Measurements from ENCODE around the gene VAV3.

Gene VAV3

GRCh38 chr1:107936498-107937481 is 28.2 kb downstream of the VAV3 start:
- peak; percentile 80 for DNase-seq (ENCODE audit: low read depth, low spot score)

- DNase-seq (ENCODE audit: low read depth, low spot score) = no peak
These were observed 29.4 kb downstream of the VAV3 start for GRCh38 chr1:107935396-107936064.

- no peak for DNase-seq (ENCODE audit: low read depth, low spot score)
These were observed 30.4 kb downstream of the VAV3 start for GRCh38 chr1:107934578-107934977.

DNA sequence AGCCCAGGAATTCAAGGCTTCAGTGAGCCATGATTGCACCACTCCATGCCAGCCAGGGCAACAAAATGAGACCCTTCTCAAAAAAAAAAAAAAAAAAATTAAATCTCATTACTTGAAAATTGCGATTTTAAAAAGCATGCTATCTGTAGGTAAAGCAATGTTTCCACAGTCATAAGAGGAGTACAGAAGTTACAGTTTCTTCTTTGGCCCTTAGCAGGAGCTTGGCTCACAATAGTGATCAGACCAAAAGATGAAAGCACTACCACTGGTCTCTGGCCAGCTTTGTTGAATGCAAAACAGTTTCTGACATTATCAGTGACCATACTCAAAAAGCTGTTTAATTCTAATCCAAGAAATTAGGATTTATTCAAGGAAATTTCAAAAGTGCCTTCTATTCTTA is 31.2 kb downstream of the VAV3 start:
- no peak for DNase-seq (ENCODE audit: low read depth, low spot score)

GRCh38 chr1:107930292-107930691 is 34.7 kb downstream of the VAV3 start:
- DNase-seq (ENCODE audit: low read depth, low spot score) = no peak

DNA sequence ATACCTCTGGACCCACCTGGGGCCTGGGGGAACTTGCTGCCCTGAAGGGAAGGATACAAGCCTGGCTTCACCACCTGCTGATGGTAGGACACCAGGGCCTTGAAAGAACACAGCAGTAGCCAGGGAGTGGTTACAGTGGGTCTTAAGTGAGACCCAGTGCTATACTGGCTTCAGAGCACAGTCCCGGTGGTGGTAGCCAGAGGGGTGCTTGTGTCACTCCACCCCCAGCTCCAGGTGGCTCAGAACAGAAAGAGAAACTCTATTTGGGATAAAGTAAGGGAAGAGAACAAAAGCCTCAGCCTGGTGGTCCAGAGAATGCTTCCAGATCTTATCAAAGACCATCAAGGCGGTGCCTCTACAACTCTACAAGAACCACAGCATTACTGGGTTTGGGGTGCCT is 37.2 kb downstream of the VAV3 start:
- no peak for DNase-seq (ENCODE audit: low read depth, low spot score)

DNA sequence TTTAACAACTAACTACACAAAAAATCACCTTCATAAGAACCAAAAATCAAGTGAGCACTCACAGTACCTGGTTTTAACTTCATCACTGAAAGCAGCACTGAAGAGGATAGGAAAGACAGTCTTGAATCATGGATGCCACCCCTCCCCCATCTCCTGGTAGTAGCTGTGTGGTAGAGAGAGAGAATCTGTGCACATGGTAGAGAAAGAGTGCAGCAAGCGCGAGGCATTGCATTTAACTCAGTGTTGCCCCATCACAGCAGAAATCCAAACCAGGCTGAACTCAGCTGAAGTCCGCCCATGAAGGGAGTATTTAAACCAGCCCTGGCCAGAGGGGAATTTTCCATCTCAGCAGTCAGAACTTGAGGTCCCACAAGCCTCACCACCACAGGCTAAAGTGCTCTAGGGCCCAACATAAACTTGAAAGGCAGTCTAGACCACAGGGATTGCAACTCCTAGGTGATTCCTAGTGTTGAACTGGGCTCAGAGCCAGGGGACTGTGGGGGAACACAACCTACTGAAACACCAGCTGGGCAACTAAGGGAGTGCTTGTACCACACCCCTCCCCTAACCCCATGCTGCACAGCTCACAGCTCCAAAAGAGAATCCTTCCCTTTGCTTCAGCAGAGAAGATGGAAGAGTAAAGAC is 38.4 kb downstream of the VAV3 start:
- no peak for DNase-seq (ENCODE audit: low read depth, low spot score)

GRCh38 chr1:107925565-107925964 is 39.4 kb downstream of the VAV3 start:
- no peak for DNase-seq (ENCODE audit: low read depth, low spot score)

- DNase-seq (ENCODE audit: low read depth, low spot score) = no peak
These were observed 44.0 kb downstream of the VAV3 start for GRCh38 chr1:107920999-107921398.

DNA sequence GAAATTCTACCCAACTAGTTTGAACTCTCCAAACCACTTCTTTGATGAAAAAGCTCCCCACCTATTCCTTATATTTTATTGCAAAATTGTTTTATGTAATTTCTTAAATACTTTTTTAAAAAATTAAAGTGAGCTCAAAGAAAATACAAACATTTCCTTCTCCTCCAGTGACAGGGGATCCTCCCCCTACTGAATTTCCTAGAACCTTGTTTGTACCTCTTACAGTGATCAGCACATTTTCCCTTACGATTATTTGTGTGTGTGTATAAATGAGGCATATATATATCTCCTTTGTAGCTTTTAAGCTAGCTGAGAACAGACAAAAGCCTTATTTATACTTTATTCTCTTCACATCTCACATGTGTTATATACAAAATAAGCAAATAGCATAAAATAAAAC is 44.4 kb downstream of the VAV3 start:
- no peak for DNase-seq (ENCODE audit: low read depth, low spot score)

DNA sequence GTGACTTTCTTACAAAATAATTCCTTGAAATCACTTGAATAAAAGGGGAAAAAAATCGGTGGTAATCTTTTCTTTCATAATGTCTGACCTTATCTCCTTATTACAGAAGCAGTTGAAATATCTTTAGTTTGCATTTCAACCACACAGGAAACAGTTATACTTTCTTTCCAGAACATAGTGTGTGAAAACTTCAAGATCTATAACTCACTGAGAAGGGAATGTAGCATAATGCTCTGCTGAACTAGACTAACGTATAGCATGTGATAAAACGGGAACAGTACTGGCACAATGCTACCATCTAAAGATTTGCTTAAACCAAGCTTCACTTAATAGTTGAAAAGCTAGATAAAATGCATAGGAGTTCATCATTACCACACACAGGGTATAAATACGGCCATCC is 45.0 kb downstream of the VAV3 start:
- DNase-seq (ENCODE audit: low read depth, low spot score) = no peak

- DNase-seq (ENCODE audit: low read depth, low spot score) = no peak
These were observed 50.7 kb downstream of the VAV3 start for GRCh38 chr1:107914119-107914765.

DNA sequence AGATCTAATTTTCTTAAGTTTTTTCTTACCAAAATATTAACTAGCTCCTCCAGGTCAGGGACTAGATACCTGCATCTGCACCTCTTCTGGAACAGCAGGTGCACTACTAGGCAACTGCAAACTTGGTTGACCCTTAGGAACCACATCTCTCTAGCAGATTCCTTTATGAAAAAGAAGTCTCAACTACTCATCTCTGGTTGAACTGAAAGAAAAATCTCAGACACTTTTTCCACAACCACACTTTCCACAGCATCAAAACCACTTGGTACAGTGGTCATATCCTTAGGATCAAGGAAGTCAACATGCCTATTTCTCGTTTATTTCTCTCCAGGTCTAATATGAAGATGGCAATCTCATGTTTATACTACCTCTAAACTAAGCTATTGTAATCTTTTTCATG is 52.3 kb downstream of the VAV3 start:
- no peak for DNase-seq (ENCODE audit: low read depth, low spot score)

DNA sequence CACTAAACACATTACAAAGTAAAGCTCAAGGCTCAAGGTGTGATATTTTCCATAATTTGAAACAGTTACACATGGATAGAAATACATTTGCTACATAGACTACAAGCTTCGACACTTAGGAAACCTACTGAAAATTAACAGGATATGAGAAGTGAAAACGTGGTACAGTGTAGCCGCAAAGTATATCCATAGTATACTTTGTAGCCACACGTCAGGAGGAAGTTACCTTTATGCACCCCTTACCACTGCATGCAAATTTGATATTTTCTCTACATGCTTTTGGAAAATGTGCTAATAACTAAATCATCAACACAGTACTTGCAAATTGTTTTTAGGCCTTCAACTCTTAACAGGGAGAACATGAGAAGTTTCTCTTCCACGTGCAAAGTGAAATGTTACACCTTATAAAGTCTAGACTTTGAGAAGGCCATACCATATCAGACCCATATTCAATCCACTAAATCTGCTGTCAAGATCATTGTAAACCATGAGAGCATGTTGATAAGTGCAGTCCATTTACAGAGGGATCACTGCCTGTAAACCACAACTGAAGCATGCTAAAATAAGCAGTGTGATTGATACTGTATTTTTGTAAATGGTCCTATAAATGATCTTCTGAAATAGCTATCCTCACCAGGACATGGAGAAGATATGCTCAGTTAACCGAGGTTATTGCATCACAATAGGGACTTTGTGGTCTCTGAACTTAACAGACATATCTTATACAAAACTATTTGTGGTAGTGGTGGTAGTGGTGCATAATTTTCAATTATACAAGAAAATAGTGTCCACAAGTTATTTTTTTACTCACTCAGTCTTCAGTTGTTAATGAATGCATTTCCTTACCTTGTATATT is 64.7 kb downstream of the VAV3 start:
- DNase-seq (ENCODE audit: low read depth, low spot score) = no peak

GRCh38 chr1:107899655-107900054 is 65.3 kb downstream of the VAV3 start:
- no peak for DNase-seq (ENCODE audit: low read depth, low spot score)

GRCh38 chr1:107897438-107898345 is 67.3 kb downstream of the VAV3 start:
- DNase-seq (ENCODE audit: low read depth, low spot score) = no peak

DNA sequence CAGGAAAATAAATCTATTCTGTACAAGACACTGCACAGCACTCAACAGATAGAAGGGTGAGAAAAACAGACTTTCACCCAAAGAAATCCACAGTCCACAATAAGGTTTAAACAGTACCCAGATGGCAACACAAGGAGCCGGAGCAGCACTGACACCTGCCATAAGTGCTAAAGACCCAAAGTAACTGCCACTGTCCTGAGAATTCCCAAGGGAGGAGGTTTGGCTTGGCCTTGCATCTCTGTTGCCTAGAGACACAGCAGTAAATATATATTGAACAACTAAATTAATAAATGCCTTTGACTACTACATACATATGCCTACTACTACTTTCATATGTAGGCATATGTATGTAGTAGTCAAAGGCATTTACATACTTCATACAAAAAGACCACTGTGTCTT is 68.0 kb downstream of the VAV3 start:
- no peak for DNase-seq (ENCODE audit: low read depth, low spot score)

DNA sequence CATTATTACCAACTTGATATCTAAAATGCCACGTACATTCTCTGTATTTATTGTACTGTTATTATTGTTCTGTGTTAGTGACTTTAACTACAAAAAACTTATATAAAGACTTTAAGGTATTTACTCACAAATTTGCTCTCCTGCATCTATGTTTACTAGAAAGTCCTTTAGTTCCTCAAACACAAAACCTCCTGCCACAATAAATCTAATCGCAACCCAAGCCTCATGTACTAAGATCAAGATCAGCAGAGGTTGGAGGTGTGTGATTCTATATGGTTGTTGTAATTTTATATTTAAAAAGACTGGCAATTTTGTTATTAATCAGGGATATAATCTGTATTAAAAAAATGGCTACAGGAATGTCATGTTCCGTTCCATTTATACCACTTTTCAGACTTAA is 68.6 kb downstream of the VAV3 start:
- no peak for DNase-seq (ENCODE audit: low read depth, low spot score)

GRCh38 chr1:107895403-107896191 is 69.4 kb downstream of the VAV3 start:
- no peak for DNase-seq (ENCODE audit: low read depth, low spot score)

All from iPS DF 19.7 (cell line).